ENCODE data around the gene HABP4.

GRCh38 chr9:96522366-96522765 is 72.4 kb downstream of the HABP4 start:
- TF ChIP-seq, protein P1, sequence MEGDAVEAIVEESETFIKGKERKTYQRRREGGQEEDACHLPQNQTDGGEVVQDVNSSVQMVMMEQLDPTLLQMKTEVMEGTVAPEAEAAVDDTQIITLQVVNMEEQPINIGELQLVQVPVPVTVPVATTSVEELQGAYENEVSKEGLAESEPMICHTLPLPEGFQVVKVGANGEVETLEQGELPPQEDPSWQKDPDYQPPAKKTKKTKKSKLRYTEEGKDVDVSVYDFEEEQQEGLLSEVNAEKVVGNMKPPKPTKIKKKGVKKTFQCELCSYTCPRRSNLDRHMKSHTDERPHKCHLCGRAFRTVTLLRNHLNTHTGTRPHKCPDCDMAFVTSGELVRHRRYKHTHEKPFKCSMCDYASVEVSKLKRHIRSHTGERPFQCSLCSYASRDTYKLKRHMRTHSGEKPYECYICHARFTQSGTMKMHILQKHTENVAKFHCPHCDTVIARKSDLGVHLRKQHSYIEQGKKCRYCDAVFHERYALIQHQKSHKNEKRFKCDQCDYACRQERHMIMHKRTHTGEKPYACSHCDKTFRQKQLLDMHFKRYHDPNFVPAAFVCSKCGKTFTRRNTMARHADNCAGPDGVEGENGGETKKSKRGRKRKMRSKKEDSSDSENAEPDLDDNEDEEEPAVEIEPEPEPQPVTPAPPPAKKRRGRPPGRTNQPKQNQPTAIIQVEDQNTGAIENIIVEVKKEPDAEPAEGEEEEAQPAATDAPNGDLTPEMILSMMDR (IDR thresholded peaks at IDR 0.05), result no peak
- TF ChIP-seq POLR2A (IDR thresholded peaks at IDR 0.05; ENCODE audit: low read length) (no peak), MAX (IDR thresholded peaks at IDR 0.05) (no peak), SMC3 (IDR thresholded peaks at IDR 0.05) (no peak), KDM5A (IDR thresholded peaks at IDR 0.05) (no peak)

Data from A549 (cell line).